DND-41 (cell line): Measurements from ENCODE around the gene PALMD.

Experiments
- EZH2 ChIP-seq: IDR thresholded peaks from 3 replicates; pipeline ENCODE4 v1.6.1; 2012; ENCODE audit warnings: borderline replicate concordance, low read depth, mild to moderate bottlenecking, moderate library complexity, low read length, inconsistent platforms; ENCODE audit not compliant: severe bottlenecking
- TF ChIP-seq, protein P1 (sequence below): IDR thresholded peaks from 2 replicates; pipeline ENCODE4 v1.5.1; 2012; ENCODE audit warnings: borderline replicate concordance, low read length, moderate library complexity, mild to moderate bottlenecking; ENCODE audit not compliant: poor library complexity, severe bottlenecking; ENCODE audit errors: extremely low read depth

DNA sequence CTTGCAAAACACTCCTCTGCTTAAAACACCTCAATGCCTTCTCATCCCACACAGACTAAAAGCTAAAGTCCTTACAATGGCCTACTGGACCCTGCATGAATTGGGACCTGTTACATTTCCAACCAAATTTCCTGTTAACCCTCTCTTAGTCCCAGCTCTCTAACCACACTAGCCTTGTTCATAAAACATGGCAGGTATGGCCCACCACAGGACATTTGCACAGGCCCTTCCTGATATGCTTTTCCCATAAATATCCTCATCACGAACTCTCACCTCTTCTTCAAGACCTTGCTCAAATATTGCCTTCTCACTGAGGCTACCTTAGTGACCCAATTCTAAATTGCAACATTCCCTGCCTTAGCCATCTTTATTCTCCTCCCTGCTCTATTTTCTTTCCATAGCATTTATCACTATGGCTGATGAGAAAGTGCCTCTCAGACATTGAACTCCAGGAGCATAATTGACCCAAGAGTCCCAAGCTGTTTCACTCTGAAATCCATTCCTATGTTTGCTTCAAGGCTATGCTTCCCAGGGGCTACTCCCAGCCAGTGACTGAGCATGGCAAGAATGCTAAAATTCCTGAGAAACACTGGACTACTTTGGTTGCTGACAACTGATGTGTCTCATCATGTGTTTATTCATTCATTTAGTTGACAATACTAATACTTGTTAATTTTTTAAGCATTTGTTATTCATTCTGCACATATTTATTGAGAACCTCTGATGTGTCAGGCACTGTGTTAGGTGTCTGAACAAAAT, 2.7 kb upstream of the PALMD start:
- TF ChIP-seq, protein P1, sequence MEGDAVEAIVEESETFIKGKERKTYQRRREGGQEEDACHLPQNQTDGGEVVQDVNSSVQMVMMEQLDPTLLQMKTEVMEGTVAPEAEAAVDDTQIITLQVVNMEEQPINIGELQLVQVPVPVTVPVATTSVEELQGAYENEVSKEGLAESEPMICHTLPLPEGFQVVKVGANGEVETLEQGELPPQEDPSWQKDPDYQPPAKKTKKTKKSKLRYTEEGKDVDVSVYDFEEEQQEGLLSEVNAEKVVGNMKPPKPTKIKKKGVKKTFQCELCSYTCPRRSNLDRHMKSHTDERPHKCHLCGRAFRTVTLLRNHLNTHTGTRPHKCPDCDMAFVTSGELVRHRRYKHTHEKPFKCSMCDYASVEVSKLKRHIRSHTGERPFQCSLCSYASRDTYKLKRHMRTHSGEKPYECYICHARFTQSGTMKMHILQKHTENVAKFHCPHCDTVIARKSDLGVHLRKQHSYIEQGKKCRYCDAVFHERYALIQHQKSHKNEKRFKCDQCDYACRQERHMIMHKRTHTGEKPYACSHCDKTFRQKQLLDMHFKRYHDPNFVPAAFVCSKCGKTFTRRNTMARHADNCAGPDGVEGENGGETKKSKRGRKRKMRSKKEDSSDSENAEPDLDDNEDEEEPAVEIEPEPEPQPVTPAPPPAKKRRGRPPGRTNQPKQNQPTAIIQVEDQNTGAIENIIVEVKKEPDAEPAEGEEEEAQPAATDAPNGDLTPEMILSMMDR: no peak
- no peak for TF ChIP-seq EZH2
